GM18499 (cell line): Measurements from ENCODE around the gene TCF3.

Source experiments
- ATAC-seq: cut with Tn5 transposase; IDR thresholded peaks from one replicate; pipeline ENCODE4 v1.9.1; 2021; ENCODE audit warnings: moderate number of reproducible peaks; ENCODE audit not compliant: insufficient read depth, unreplicated experiment

Gene TCF3

DNA sequence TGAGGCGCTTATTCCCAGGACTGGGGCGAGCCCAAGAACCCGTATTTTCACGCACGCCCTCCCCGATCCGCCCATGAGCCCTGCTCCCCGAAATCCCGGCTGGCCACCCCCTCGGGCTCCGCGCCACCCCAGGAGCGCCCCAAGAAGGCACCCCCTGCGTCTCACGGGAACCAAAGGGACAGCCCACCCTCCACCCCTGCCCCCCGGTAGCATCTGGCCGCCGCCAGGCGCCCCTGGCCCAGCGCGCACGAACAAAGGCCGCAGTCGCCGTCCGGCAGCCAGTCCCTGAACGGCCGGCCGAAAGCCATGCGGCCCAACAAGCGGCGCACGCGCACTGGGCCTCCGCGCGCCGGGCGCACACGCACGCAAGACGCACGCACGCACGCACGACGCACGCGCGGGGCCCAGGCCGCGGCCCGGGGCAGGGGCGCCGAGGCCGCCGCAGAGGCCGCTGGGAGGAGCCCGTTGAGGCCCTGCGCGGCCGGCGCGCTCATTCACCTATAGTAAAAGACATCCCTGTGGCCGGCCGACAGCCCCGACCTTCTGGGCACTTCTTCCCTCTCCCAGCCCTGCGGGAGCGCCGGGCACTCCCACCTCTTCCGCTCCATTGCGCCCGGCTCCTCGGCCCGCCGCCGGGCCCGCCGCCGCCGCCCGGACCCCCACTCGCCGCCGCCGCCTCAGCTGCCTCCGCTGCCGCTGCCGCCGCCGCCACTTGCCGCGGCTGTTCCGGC is 60.2 kb downstream of the TCF3 start:
- ATAC-seq = no peak

DNA sequence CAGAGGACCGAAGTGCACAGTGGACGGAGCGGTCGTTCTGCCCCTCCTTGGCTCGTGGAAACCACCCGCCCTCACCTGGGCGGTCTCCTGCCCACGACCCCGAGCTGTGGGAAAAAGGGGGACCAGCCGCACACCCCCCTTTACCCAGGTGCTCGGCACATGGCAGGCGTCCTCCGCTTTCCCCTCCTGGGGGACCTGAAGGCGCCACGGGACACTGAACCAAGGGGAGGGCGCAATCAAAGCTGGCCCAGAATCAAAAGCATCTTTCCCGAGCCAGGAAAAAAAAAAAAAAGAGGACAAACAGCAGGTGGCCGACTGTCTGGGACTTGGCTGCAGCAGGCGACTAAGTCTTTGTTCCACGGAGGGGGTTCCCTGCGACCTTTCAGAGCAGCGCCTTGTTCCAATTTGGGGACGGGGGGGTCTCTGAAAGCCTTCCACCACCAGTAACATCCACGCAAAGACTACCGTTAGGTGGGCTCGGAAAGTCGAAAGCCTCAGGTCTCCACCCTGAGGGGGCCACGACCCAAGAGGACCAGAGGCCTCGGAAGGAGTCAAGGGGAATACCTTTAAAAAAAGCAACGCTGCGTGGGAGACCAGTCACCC is 60.9 kb downstream of the TCF3 start:
- no peak for ATAC-seq

DNA sequence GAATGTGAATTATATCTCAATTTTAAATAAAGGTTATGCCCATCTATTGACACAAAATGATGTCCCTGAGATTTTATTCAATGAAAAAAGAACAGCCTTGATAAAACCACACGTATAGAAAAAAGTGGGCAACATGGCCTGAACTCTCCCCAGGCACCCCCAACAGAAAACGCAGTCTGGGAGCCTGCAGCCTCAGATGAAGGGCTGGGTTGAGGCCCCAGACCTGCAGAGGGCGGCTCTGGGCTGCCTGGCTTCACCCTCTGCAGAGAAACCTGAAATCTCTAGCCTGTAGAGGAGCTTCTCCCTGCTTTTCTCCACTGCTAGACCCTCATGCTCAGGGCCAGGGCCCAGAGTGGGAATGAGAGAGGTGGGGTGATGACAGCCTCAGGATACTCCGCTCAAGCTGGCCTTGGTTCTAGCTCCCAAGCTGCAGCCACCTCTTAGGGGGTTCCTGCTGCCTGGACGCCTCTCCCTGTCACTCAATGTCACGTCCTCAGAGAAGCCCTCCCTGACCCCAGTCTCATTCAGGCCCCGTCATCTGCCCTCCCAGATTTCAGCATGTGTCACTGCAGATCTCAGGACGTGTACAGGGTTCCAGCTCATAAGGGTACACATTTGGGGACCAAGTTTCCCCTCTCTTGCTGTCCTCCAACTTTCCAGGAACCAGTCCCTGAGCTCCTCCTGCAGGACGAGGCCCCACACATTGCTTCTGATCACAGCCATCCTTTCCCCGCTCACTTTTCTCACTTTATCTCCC is 61.6 kb downstream of the TCF3 start:
- ATAC-seq = no peak

DNA sequence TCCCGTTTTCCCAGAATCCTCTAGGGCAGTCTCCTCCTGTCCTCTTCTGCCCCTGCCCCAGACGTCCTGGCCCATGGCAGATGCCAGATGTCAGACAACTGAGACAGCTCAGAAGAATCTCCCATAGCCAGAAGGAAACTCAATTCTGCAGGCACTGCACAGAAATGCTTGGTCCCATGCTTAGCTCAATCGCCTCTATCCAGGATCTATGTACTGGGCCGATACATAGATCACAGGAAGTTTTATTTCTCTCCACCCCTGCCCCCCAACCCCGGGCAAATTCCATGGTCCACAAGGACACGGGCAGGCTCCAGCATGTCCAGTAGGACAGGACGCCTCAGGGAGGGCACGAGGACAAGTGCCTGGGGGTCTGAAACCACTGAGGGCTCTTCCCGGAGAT is 64.5 kb downstream of the TCF3 start:
- no peak for ATAC-seq

DNA sequence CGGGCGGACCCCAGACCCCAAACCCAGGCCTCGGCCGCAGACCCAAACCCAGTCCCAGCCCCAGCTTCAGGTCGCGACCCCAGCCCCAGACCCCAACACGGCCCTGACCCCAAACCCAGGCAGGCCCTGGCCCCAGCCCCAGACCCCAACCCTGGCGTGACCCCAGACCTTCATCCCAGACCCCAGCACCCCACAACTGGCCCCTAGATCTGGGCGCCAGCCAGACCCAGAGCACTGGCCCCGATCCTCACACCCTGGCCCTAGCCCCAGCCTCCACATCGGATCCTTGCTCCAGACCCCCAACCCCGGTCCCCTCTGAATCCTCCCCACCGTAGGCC is 67.2 kb downstream of the TCF3 start:
- ATAC-seq = no peak

DNA sequence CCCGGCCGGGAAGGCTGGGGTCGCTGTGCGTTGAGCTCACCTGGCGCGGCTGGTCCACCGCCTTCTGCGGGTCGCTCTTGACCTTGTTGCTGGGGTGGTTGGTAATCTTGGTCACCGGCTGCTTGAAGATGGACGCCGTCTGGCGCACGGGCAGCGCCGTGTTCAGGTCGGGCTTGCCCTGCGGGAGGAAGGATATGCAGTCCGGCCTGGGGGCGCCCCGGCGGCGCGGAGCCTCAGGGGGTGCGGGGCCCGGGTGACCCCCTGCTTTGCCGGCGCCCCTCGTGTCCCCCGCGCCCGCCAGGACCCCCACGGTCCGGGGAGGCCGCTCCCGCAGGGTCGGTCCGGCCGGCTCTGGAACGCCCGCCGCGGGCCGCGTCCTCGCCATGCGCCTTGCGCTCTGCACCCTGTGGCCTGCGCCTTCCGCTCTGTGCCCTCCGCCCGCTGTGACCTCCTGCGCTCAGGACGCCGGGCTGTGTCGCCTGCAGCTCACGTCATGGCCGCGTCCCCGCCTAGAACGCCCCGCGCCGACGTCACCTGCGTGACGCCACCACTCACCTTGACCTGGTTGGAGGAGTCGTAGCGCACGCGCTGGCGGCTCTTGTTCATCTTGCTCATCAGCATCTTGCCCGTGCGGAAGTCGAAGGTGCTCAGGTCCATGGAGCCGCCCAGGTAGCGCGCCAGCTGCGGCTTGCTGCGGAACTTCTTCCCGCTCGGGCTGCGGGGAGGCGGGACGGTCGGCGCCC is 67.7 kb downstream of the TCF3 start:
- no peak for ATAC-seq

DNA sequence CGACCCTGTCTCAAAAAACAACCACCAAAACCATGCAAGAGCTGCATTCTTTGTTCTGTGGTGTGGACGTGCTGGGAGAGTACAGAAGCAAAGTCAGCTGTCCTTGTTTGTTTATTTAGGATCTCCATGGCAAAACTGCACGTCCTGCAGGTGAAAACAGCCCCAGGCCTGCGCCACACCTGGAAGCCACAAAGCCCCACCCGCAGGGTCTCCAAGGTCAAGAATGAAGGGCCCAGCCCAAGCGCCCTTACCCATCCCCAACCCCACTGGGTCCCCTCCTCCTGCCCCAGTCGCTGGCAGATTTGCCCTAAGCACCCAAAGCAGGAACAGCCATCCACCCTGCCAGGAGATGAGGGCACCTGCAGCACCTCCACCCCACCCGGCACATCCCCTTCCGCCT is 70.2 kb downstream of the TCF3 start:
- ATAC-seq = no peak

DNA sequence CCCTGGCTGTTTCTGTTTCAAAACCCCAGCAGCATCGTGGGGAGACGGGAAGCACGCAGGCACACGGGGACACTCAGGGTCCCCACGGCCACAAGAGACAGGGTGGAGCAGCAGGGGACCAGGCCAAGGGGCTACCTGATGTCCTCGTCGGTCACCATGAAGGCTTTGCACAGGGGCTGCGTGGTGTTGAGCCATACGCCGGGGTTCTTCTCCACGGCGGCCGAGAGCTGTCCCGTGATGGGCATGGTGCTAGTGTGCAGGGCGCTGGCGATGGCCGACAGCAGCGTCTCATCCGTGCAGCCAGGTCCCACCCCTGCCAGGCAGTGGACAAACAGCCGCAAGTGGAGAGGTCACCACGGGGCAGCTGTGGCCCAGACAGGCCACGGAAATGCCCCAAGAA is 71.5 kb downstream of the TCF3 start:
- ATAC-seq = no peak

DNA sequence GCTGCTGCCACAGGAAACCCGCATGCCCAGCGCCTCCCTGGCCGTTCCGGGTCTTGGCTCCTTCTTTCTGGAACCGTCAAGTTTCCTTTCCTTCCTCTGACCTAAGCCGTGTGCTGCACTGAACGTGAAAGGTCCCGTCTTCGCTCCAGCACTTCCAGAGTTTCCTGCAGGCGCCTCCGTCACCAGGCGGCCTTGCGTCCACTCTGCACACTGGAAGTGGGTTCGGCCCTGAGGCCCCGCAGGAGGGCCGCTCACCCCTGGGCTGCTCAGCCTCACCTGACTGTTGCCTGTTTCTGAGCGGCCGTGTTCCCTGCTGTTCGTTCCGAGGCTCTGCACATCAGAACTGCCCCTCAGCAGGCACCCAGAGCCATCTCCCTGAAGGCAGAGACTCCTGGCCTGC is 72.0 kb downstream of the TCF3 start:
- ATAC-seq = no peak

DNA sequence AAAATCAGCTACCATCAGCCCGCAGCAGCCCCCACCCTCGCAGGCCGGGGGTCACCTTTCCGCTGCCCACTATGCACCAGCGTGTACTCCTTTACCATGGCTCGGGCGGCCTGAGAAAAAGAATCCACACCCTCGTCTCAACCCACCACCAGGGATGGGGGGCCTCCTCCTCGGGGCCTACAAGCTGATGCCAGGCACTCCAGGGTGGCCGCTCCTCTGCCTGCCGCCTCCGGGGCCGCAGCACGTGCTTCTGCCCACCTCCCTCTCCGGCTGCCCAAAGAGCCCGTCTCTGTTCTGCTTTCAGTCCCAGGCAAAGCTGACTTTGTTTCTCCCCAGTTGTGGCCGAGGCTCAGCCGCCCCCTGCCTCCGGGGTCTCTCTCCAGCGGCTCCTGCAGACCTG is 73.2 kb downstream of the TCF3 start:
- no peak for ATAC-seq

DNA sequence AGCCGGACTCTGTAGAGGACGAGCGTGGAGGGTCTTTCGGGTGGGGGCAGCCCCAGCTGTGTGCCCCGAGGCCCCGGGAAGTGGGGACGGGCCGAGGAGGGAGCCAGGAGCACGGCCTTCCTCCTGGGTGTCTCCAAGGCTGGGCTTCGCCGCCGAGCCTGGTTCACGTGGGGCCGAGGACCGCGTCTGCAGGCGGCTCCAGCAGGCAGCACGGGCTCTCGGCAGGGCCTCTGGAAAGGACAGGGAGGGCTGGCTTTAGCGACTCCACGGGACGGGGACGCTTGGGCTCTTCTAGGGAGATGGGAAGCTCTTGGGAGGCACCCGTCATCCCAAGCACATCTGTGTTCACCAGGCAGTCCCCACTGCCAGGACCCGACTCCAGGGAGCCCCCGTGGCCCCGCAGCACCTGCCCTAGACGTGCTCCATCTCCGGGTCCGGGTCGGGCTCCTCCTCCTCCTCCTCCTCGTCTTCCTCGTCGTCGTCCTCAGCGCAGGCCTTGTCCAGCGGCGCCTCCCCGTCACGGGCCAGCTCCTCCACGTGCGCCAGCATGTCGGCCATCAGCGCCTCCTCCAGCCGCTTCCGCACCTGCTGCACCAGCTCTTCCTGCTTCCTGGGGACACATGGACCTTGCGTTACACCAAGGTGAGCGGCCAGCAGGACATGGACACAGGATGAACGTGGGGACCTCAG is 74.3 kb downstream of the TCF3 start:
- ATAC-seq = no peak

DNA sequence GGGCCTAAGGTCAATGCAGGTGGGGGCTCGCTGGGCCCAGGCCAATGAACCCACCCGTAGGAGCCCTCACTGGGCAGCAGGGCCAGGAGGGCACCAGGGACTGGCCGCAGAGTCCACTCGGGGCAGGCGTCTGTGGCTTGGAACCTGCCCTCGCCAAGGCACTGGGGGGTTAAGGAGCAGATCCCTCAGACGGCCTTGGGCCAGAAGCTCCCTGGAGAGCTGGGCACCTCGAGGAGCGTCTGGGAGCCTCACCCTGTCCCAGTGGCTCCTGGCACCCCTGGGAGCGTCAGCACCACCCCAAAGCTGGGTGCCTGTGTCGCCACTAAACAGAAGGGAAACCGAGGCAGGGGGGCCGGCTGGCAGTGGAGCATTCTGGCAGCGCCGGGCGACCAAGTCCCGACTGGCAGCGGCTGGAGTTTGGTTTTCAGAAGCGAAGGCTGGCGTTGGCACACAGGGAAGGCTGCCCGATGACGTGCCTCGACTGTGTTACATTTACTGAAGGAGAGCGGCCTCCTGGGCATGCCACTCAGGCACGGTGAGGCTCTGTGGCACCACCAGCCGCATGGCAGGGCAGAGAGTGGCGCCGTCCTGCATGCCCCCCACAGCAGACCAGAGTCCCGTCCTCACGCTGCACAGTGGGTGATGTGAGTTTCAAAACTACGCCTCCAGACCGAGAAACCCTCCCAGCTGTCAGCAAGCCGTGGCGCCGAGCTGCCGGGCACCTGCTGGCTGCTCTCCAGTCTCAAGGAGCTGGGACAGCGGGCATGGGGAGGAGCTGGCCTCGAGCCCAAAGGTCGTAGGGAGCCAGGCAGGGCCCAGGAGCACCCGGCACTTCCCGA is 75.1 kb downstream of the TCF3 start:
- no peak for ATAC-seq

DNA sequence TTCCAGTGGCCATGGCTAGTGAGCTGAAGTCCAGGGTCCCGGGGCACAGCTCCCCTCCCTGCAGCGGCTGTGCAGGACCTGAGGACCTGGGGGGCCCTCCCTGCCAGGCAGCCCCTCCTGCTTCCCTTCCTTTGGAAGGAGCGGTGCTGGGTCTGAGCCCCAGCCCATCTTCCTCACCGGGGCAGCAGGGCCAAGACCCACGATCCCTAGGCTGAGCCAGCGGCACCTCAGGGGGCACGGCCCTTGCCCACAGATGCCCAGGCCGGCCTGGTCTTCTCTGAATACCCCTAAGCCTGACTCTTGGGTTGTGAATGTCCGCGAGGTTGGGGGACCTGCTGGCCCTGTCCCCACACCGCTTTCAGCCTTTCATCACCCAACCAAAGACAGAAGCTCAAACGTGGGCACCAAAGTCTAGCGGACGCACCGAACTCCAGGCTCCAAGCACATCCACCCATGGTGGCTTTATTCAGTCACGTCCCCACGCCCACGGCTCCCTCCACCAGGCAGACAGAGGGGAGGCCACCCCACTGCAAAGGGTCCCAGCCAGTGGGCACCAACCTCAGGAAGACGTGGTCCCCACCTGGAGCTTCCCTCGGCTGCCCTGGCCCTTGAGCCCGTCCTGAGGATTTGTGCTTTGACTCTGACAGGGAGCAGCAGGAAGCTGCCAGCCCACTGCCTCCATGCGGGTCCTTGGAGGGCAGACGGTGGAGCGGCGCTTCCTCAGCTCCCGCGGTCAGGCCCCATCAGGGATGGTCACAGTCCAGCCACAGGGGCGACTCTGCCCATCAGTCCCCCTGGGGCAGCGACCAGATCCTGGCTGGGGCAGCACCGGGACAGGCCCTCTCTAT is 75.9 kb downstream of the TCF3 start:
- no peak for ATAC-seq

DNA sequence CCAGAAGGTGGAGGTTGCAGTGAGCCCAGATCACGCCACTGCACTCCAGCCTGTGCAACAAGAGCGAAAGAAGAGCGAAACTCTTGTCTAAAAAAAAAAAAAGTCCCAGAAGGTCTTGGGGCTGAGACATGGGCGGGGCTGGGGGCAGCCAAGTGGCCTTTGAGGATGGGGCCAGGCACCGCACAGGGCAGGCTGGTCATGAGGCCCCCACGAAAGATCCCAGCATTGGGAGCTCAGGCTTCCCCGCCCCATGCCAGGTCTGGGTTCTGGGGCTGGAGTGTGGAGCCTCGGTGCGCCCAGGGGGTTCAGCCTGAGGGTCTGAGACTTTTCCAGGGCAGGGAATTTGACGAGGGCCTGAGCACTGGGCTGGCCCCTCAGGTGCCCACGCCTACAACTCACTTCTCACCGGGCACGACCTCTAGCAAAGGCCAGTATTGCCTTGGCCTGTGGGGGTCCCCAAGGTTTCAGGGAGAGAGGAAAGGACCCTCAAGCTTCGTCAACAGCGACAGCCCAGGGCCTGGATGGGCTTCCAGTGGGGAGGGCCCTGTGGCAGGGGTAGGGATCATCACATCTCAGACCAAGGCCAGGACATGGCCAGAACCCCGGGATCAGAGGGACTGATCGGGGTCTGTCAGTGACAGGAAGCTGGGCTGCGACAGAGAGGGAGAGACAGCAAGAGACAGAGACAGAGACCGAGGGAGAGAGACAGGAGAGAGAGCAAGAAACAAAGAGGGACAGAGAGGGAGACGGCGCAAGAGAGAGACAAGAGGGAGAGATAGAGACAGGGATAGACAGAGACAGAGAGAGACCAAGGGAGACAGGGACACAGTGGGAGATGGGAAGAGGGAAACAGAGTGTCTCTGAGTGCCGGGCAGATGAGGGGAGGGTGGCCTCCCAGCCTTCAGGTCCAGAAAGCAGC is 76.8 kb downstream of the TCF3 start:
- ATAC-seq = no peak

DNA sequence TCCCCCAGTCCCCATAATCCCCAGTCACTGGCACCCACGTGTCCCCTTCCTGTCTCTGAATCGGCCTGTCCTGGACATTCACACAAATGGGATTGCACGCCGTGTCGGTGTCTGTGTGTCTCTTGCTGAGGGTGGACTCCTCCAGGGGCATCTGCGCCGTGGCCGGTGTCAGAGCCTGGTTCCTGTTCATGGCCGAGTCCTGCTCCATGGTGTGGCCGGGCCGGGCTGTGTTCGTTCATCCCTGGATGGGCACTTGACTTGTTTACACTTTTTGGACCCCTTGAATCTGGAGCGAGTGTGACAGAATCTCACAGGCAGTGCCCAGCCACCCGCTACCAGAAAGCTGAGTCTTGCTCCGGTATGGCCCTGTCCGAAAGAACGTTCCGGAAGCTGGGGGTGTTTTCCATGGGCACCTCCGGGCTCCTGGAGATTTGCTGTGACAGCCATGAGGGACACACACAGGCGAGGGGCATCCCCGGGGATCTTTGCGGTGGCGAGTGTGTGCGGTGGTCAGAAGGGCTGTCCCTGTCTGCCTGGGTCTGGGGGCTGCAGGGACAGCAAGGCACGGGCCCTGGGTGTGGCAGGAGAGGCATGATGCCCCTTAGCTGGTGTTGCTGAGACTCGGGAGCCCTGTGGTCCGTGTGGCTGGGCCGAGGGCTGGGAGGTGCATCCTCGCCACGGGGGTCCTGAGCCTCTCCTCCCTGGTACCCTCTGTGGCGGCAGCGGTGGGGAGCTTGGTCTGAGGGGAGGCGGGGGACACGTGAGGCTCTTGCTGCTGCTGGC is 77.9 kb downstream of the TCF3 start:
- no peak for ATAC-seq

DNA sequence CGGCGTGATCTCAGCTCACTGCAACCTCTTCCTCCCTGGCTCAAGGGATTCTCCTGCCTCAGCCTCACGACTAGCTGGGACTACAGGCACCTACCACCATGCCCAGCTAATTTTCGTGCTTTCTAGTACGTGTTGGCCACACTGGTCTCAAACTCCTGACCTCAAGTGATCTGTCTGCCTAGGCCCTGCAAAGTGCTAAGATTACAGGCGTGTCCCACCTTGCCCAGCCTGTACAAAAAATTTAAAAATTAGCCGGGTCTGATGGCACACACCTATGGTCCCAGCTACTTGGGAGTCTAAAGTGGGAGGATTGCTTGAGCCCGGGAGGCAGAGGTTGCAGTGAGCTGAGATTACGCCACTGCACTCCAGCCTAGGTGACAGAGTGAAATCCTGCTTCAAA is 79.6 kb downstream of the TCF3 start:
- ATAC-seq = no peak

DNA sequence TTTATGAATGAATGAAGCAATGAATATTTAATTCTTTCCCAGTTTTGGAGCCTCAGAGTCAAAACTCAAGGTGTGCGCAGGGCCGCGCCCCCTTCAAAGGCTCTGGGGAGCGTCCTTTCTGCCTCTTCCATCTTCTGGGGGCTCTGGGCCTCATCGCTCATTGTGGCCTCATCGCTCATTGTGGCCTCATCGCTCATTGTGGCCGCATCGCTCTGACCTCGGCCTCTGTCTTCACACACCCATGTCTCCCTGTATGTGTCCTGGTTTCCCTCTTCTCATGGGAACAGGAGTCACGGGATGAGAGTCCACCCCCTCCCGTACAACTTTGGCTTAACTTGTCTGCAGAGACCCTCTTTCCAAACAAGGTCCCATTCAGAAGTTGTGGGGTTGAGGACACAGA is 81.1 kb downstream of the TCF3 start:
- no peak for ATAC-seq
